ENCODE data around the gene ARPC5.
"Not testable (repeated sequence)": the region's sequence is repeated elsewhere in the genome, so short reads cannot be mapped to it uniquely, and the experiment has no call there.

ARPC5 gene

DNA sequence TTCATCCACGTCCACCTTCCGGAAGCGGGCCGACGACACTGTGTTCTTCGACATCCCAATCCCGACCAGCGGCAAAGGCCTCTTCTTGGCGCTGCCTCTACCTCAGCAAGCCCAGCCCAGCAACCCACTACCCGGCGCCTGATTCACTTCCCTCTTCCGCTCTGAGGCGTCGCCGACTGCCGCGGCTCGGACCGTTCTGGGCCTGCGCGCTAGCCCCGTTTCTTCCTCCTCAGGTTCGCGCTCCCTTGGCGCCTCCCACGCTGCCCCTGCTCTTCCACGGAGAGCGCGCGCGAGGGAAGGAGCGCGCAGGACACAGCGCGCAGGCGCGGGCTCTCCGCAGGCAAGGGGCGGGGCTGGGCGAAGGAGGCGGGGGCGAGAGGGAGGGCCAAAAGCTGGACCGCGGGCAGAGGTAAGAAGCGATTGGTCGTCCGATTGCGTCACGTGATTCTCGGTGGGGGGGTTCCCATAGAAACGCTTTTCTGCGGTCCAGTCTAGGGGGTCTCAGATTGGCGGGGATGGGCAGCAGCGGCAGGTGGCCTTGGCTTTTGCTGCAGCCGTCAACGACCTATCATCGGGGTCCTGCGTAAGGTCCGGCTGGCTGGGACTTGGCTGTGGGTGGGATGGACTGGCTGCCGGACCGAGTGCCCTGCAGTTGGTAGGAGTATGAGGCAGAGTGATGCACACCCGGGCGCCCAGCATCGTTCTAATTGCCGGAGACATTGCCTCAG lies at the start of gene ARPC5:
Gene ARPC5 (minus strand): TSS at position 178 of the 728 bp plus-strand sequence. CDS start 124 bp downstream, at position 54.
- in situ Hi-C loops (cut with MboI; ENCODE audit: low sequenced_read_pairs) = no loop called here

DNA sequence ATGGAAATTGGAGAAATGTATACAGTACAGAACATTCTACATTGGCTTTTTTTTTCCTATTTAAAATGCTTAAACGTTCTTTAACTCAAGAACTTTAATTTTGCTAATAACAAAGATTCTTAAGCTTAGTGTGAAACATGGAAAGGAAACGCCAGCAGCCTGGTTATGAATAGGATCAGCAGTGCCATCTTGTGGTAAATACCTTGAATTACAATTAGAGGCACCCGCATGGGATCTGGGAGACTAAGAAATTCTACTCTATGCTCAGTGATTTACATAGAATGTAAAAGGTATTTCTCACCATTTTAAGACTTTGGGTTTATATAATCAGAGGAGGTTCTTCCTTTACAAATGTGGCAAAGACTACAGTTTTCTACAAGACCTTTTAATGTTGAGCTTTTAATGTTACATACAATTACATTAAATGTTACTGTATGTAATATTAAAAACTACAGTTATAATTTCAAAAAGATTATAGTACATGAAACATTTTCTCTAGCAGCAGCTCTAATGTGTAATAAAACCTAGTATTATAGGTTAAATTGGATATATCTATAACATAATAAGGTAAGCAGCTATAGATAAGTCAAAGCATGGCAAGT lies 49.6 kb upstream of the ARPC5 start:
- in situ Hi-C loops (cut with MboI; ENCODE audit: low sequenced_read_pairs) = no loop called here

DNA sequence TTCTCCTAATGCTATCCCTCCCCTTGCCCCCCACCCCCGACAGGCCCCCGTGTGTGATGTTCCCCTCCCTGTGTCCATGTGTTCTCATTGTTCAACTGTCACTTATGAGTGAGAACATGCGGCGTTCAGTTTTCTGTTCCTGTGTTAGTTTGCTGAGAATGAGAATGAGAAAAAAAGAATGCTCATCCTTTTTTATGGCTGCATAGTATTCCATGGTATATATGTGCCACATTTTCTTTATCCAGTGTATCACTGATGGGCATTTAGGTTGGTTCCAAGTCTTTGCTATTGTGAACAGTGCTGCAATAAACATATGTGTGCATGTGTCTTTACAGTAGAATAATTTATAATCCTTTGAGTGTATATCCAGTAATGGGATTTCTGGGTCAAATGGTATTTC lies 43.8 kb upstream of the ARPC5 start:
- in situ Hi-C loops (cut with MboI; ENCODE audit: low sequenced_read_pairs) = not testable (repeated sequence)

DNA sequence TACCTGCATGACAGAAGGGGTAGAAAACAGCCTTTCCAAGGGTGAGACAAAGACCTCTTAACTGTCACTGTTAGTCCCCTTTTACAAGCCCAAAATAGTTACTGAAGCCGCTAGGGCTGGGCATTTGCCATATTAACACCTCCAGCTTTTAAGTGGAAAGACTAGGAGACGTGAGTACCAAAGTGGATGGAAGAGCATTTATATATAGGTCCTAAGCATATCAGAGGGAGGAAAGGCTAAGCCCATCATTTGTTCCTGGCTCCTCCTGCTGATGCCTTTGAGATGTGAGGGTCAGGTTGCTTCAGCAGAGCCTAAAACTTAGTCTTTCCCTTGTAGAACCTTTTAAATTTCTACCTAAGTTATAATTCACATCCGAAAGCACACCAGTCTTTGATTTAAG lies 43.2 kb upstream of the ARPC5 start:
- in situ Hi-C loops (cut with MboI; ENCODE audit: low sequenced_read_pairs) = no loop called here

DNA sequence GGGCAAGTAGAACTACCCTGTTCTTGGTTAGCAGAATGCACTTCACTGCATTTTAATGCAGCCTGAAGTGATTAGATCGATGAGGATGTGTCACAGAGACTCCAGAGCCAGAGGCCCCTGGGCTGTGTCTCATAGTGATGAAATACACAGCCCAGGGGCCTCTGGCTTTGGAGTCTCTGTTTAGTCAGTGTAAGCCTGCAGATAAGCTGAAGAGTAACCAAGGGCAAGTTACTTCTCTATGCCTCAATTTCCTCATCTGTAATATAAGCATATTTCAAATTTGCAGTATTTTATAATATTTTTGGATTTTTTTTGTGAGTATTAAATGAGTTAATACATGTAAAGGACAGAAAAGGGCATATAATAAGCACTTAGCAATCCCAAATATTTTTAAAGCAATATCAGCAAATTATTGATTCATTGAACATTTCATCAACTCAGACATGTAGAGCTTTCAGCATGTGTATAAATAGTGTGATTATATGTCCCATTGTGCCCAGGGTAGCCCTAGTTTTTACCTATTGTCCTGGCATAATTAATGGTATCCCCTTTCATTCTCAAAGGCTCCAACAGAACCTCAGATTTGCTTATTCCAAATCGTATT lies 41.1 kb upstream of the ARPC5 start:
- in situ Hi-C loops (cut with MboI; ENCODE audit: low sequenced_read_pairs) = no loop called here

DNA sequence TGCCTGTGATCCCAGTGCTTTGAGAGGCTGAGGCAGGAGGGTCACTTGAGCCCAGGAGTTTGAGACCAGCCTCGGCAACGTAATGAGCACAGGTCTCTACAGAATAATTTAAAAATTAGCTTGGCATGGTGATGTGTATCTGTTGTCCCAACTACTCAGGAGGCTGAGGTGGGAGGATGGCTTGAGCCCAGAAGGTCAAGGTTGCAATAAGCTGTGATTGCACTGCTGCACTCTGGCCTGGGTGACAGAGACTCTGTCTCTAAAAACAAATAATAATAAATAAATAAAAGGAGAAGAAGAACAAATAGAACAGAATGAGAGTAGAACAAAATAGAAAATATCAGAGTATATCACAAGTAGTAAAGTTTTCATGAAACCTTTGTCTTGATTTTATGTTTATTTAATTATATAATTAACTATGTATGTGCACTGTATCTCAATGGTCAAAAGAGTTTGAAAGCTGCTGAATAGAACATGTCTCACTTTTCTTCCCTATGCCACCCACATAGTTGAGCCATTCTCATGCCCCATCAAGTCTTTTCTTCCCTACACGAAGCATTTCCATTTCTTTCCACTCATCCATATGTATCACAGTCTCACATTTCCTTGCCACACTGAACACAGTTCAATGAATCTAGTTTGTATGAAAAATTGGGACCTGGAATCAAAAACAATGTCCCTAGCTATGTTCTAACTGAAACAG lies 40.5 kb upstream of the ARPC5 start:
- in situ Hi-C loops (cut with MboI; ENCODE audit: low sequenced_read_pairs) = no loop called here

DNA sequence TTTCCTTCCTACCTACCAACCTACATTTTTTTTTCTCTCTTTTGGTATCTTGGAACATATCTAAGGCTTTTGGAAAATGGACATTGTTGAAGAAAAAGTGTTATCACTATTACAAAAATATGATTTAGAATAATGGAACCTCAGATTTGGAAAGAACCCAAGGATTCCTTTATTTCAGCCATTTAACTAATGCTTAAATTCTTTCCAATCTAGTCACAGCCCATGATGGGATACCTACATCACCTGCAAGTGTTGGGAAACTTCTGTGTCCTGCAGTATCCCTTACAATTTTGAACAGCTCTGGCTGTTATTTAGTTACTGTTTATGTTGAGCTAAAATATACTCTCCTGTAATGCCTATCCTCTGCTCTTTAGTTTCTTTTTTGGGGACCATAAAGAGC lies 39.8 kb upstream of the ARPC5 start:
- in situ Hi-C loops (cut with MboI; ENCODE audit: low sequenced_read_pairs) = no loop called here

DNA sequence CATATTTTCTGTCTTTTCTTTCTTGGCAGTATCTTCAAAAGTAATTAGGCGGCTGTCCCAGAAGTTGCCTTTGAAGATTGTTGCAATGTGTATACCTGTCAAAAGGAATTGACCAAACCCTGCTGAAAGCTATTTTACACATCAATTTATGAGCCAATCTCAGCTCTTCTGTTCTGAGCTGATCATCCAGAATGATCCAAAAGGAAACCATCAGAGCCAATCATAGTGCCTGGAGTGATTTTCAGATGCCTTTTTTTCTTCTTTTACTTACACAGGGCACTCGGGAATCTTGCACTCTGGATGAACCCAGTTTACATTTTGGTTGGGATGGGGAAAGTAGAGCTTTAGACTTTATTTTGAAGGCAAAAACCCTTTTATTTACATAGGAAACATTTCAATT lies 39.3 kb upstream of the ARPC5 start:
- in situ Hi-C loops (cut with MboI; ENCODE audit: low sequenced_read_pairs) = loop anchor here (25.0 kb wide), 1 partner anchor 237 kb away; no protein-coding TSS in a partner anchor

DNA sequence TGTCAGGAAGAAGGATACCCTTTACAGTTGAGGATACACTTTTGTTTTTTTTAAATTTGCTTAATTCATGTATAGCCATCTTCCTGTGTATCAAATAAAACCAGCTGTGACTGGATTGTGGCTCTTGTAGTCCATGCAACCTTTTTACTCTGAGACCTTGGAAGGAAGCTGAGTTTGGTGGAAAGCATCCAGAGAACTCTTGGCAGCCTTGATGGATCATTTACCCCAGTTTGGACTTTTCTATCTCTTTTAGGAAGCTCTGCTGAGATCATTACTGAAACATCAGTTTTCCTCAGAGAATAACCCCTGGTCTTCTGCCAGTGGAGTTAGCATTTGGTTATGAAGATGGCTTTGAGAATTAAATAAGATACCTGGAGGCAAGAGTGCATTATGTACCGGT lies 38.8 kb upstream of the ARPC5 start:
- in situ Hi-C loops (cut with MboI; ENCODE audit: low sequenced_read_pairs) = loop anchor here (25.0 kb wide), 1 partner anchor 238 kb away; no protein-coding TSS in a partner anchor

DNA sequence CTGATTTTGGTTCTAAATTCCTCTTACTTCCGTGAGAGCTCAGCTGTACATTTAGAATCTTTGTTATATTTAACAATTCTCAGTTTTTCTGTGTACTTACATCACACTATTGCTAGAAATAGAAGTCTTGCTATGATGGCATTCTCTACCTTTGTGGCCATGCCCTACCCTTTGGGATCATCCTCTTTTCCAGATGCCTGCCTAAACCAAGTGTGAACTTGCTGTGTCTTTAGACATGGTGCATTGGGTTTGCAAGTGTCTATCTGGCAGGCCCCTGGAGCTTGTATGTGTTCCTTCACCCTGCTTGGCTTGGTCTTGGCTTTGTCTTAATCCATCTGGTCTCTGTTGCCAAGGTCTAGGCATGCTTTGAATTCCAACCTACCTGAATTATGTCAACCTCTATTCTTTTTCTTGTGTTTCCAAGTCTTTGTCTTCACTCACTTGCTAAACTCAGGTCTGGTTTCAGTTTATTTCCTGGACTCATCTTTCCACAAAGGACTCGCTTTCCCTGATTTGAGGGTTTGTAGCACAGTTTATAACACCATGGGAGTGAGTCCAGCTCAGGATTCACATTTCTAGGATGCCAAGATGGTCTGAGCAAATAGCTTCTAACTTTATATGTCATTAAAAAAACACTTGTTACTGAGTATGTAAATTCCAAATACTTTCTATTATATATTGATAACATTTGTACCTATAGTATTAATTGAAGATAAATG lies 38.2 kb upstream of the ARPC5 start:
- in situ Hi-C loops (cut with MboI; ENCODE audit: low sequenced_read_pairs) = loop anchor here (25.0 kb wide), 1 partner anchor 239 kb away; no protein-coding TSS in a partner anchor

DNA sequence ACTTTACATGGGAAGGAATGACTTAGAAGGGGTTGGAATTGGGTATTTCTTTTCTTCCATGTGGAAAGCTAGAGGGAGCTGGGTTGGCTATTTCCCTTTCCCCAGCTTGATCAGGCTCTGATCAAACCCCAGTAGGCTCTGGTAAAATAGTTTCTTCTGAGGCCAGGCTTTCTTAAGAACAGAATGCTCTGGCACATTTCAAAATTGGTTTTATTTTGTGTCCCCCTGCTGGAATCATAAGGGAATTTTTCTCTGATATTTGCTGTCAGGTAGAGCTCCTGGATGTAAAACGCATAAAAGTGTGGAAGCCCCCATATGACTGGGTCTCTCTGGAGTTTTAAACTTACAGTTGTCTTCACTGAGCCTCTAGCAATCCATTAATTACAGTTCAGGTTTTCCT lies 34.6 kb upstream of the ARPC5 start:
- in situ Hi-C loops (cut with MboI; ENCODE audit: low sequenced_read_pairs) = loop anchor here (25.0 kb wide), 1 partner anchor 242 kb away; no protein-coding TSS in a partner anchor

DNA sequence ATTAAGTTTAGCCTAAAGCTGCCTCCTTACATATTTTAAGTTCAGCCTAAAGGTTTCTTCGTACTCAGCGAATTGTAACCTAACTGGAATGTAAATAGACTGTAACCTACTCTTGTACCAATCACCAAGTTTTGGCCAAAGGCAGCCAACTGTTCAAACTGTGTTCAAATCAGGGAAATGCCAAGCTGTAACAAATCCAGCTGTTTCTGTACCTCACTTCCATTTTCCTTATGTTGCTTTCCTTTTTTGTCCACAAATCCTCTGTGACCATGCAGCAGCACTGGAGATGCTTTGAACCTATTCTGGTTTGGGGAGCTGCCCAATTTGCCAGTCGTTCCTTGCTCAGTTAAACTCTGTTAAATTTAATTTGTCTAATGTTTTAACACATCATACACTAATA lies 20.8 kb upstream of the ARPC5 start:
- in situ Hi-C loops (cut with MboI; ENCODE audit: low sequenced_read_pairs) = loop anchor here (25.0 kb wide), 1 partner anchor 256 kb away; no protein-coding TSS in a partner anchor

DNA sequence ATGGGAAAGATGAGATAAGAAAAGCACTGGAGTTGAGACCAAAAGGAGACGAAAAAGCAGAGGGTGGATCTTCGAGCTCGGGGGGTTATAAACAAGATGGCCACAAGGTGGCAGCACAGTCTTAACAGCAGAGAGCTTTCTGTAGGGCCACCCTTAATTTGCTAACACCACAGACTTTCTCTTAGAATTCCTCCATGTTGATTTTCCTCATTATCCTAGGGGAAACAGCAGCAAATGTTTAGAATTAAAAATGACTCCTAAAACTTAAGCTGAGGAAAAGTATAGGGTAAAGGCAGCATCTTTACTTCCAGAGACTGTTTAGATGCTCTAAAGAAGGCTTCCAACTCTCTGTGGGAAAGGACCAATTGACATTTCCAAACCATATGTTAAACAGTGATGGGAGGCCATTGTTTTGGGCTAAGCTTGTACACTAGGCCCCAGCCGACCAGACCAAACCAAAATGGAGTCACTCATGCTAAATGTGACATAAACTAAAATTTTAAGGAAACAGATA lies 20.0 kb upstream of the ARPC5 start:
- in situ Hi-C loops (cut with MboI; ENCODE audit: low sequenced_read_pairs) = loop anchor here (25.0 kb wide), 1 partner anchor 257 kb away; no protein-coding TSS in a partner anchor

DNA sequence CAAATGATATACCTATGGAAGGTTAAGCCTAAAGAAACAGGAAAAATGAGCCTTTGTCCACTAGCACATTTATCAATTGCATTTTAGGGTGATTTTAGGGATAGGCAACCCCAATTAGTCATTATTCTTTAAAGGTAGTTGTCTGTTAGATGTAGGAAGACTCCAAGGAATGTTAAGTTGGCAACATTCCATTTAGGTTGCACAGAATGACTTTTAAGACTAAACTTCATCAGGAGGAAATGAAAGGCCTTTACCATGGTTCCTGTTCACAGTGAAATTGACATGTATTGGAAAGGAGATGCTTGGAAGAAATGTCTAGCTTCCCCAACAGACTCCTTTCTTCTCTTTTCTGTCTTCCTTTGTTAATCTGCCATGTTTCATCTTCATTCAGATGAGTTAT lies 19.1 kb upstream of the ARPC5 start:
- in situ Hi-C loops (cut with MboI; ENCODE audit: low sequenced_read_pairs) = loop anchor here (25.0 kb wide), 1 partner anchor 258 kb away; no protein-coding TSS in a partner anchor

DNA sequence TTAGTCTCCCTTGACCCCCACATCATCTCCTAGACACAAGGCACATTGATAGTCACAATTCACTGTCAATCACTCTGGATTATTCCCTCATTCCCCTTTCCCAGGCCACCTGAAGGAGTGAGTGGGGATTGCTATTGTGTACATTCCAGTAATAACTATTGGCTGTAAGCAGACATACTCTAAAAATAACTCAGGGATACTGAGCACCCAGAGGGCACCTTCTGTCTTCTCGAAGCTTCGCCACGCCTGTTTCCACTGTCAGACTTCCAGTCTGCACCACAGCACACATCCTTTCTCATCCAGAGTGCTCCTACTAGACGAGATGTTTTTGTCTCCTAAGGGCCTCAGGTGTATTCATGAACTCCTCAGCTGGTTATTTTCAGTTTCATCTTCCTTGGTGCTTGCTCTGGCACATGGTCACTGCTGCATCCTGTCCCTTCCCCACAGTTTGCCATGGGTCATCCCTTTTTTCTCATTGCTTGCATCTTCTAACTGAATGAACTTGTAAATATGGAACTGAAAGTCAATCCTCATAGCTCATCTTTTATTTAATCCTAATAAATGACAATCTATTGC lies 18.4 kb upstream of the ARPC5 start:
- in situ Hi-C loops (cut with MboI; ENCODE audit: low sequenced_read_pairs) = loop anchor here (25.0 kb wide), 1 partner anchor 258 kb away; no protein-coding TSS in a partner anchor

DNA sequence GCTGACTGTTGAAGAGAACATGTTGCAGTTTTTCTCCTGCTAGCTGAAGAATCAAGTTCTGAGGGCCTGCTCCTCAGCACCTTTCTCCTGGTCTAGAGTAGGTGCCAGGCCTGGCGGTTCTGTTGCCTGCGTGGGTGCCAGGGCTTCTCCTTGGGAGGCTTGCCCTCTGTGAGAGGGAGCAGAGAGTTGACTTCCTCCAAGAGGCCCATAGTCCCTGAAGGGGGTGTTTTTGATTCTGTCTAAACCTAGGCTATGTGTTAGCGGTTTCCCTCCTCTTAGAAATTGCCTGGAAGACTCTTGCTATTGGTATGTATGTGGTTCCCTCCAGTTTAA lies 17.8 kb upstream of the ARPC5 start:
- in situ Hi-C loops (cut with MboI; ENCODE audit: low sequenced_read_pairs) = loop anchor here (25.0 kb wide), 1 partner anchor 259 kb away; no protein-coding TSS in a partner anchor

DNA sequence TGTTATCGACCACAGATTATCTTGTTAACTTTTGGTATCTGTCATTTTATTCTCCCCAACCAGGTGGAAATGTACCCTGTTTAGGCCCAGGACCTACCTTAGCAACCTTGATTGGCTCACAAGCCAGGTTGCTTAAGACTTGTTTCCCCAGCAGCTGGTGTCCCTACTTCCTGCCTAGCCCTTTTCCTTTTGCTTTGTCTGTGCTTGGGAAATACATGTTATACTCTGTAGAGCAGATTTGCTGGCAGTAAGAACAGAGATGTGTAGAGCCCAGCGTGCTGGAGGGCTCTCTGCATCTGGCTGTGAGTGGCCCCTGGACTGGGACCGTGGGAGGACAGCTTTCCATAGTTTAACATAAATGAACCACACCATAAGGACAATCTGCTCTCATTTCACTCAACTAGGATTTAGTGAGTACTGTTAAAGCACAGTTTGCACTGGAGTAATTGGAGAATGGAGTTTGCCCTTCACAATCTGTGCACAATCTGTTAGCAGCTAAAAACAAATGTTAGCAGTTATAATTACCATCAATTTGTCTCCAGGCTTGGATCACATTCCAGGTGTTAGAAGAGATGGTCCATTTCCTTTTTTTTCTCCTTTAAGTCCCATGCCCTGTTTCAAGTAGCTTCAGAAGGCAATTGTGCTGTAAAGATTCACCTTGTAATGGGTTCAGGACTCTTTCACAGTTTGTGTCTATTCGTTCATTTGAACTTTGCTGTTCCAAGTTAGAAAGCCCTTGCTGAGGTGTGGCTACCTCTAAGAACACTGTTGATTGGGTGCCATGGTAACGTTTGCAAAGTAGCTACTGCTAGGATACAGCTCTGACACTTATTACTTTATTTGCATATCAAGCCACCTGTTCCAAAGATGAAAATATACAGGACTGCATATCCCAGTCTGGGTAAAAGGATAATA lies 17.2 kb upstream of the ARPC5 start, which contains the start of gene APOBEC4:
Gene APOBEC4 (minus strand): TSS at position 770 of the 915 bp plus-strand sequence. CDS start 4,535 bp downstream, outside the sequence.
- in situ Hi-C loops (cut with MboI; ENCODE audit: low sequenced_read_pairs) = loop anchor here (25.0 kb wide), 1 partner anchor 259 kb away; no protein-coding TSS in a partner anchor

DNA sequence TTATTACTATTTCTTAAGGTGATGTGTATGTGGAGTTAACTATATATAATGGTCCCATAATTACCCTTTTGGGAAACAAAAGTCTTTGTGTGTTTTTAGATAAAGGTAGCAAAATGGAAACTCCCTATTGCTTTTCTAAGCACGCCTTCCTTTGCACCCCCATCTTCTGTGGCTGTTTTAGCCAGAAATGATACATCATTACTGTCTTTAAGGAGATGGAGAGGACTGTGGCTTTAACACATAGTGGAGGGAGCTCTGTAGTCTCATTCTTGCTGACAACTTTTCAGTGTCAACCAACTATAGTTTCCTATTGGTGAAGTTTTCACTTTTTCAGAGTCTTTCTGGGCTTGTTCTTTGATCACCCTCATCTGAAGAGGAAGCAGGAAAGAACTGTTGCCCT lies 16.5 kb upstream of the ARPC5 start:
- in situ Hi-C loops (cut with MboI; ENCODE audit: low sequenced_read_pairs) = loop anchor here (25.0 kb wide), 1 partner anchor 260 kb away; no protein-coding TSS in a partner anchor
